B cell (primary cell): Measurements from ENCODE around the gene SLC39A11.

Experiments
- EZH2 ChIP-seq: IDR thresholded peaks from 2 replicates; pipeline ENCODE4 v1.6.1; 2012; ENCODE audit warnings: borderline replicate concordance, low read depth, mild to moderate bottlenecking, moderate library complexity, low read length; ENCODE audit not compliant: insufficient read depth, poor library complexity, severe bottlenecking
- TF ChIP-seq, protein P1 (sequence below): fragments of 200-600 bp; IDR thresholded peaks from one replicate; pipeline ENCODE4 v1.8.0; 2022; ENCODE audit warnings: antibody characterized with exemption, mild to moderate bottlenecking

- TF ChIP-seq, protein P1, sequence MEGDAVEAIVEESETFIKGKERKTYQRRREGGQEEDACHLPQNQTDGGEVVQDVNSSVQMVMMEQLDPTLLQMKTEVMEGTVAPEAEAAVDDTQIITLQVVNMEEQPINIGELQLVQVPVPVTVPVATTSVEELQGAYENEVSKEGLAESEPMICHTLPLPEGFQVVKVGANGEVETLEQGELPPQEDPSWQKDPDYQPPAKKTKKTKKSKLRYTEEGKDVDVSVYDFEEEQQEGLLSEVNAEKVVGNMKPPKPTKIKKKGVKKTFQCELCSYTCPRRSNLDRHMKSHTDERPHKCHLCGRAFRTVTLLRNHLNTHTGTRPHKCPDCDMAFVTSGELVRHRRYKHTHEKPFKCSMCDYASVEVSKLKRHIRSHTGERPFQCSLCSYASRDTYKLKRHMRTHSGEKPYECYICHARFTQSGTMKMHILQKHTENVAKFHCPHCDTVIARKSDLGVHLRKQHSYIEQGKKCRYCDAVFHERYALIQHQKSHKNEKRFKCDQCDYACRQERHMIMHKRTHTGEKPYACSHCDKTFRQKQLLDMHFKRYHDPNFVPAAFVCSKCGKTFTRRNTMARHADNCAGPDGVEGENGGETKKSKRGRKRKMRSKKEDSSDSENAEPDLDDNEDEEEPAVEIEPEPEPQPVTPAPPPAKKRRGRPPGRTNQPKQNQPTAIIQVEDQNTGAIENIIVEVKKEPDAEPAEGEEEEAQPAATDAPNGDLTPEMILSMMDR = no peak
- TF ChIP-seq EZH2 = no peak
Observed at GRCh38 chr17:72717276-72717675, 375.2 kb downstream of the SLC39A11 start.
